GM19035 (cell line): Measurements from ENCODE around the gene SLIRP.
A peak's percentile ranks its signal among the peaks of the same experiment; 100 is the strongest.
"Not testable (repeated sequence)": the region's sequence is repeated elsewhere in the genome, so short reads cannot be mapped to it uniquely, and the experiment has no call there.

ENCODE experiments used
- ATAC-seq: cut with Tn5 transposase; IDR thresholded peaks from one replicate; pipeline ENCODE4 v1.9.1; 2021; ENCODE audit not compliant: unreplicated experiment

The SLIRP gene

GRCh38 chr14:77707724-77708408 is at the start of gene SLIRP, which contains the start of gene ALKBH1:
SLIRP (plus strand) TSS chr14:77708103; CDS start chr14:77708112, 9 bp downstream.
ALKBH1 (minus strand) TSS chr14:77708023; CDS start chr14:77708004, 19 bp downstream.
- ATAC-seq, result peak; percentile 97

GRCh38 chr14:77659831-77660230 is 48.1 kb upstream of the SLIRP start:
- no peak for ATAC-seq

- no peak for ATAC-seq
These were observed 47.1 kb upstream of the SLIRP start for GRCh38 chr14:77660754-77661153.

GRCh38 chr14:77661562-77661961 is 46.3 kb upstream of the SLIRP start:
- ATAC-seq, result not testable (repeated sequence)

GRCh38 chr14:77663293-77663692 is 44.6 kb upstream of the SLIRP start:
- no peak for ATAC-seq

GRCh38 chr14:77667331-77667730 is 40.6 kb upstream of the SLIRP start:
- no peak for ATAC-seq

- ATAC-seq, result no peak
These were observed 34.7 kb upstream of the SLIRP start for GRCh38 chr14:77673193-77673592.

GRCh38 chr14:77674931-77675330 is 33.0 kb upstream of the SLIRP start:
- ATAC-seq, result no peak

- ATAC-seq, result no peak
These were observed 26.4 kb upstream of the SLIRP start for GRCh38 chr14:77681196-77682157.

- ATAC-seq, result no peak
These were observed 25.7 kb upstream of the SLIRP start for GRCh38 chr14:77682158-77682553.

- ATAC-seq, result no peak
These were observed 16.6 kb upstream of the SLIRP start for GRCh38 chr14:77691259-77691658.

- peak; percentile 28 for ATAC-seq
These were observed 564 bp upstream of the SLIRP start for GRCh38 chr14:77707355-77707723.

GRCh38 chr14:77708749-77709148 is 846 bp downstream of the SLIRP start:
- no peak for ATAC-seq

- ATAC-seq, result no peak
These were observed 1.5 kb downstream of the SLIRP start for GRCh38 chr14:77709412-77709811.

GRCh38 chr14:77710364-77710763 is 2.5 kb downstream of the SLIRP start:
- no peak for ATAC-seq

GRCh38 chr14:77714926-77715325 is 7.0 kb downstream of the SLIRP start:
- no peak for ATAC-seq

- no peak for ATAC-seq
These were observed 9.9 kb downstream of the SLIRP start for GRCh38 chr14:77717608-77718305.

GRCh38 chr14:77721437-77721836 is 13.5 kb downstream of the SLIRP start:
- ATAC-seq, result no peak

- no peak for ATAC-seq
These were observed 14.4 kb downstream of the SLIRP start for GRCh38 chr14:77722301-77722700.

GRCh38 chr14:77730976-77731497 is 23.1 kb downstream of the SLIRP start:
- ATAC-seq, result no peak
